Measurements from ENCODE around the gene TSPAN10. TPM values are rescaled to one million over a fixed set of nuclear protein-coding genes. Genes with fewer than 3 reads are reported as not detected.

TSPAN10 gene
- total and polyA plus RNA-seq, 7 donors, result 0.36 to 1.7 (median 0.66) TPM

DNA sequence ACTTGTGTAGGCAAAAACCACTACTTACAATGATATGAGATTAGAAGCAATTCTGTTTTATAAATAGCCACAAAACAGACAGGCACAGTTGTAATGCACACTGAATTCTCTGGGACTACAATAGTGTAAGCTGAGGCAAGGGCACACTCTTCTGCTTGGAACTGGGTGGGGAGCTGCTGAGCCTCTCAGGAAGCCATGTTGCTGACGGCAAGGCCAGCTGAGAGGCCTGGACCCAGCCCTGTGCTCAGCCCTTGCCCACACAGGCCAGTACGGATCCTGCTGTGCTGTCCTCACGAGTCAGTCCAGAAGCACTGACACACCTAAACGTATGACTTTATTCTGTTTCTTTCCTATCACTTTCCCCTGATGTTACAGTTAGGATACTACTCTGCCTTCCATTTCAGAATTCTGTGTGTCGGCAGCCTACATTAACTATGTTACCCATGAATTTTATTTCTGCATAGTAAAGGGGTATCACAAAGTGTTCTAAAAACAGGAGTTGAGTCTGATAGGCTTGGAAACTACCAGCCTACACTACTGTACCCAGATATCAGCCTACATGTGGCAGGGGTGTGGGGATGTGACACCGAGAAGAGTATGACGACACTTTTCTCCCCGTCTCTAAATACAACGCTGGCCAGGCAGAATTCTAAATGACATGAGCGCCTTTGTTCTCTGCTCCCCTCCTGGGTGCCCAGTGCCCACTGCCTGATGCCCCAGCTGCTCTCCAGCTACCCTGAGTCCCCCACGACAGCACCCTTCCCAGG, 43.7 kb upstream of the TSPAN10 start:
- intact Hi-C loops (cut with DNase I), result no loop called here
- WGBS, 2 donors, result 94 to 96% methylated on average over 11 of the region's 11 CpGs
- Histone ChIP-seq H3K27me3 (no peaks in the 10 kb centered on the region), H3K36me3 (peaks cover 18 to 100% (median 59%) of the 10 kb centered on the region in 4 donors), H3K4me3 (no peak overlapping the region), H3K4me1 (no peaks in the 10 kb centered on the region), H3K9me3 (no peaks in the 10 kb centered on the region), H3K27ac (no peak overlapping the region)
- no peak for DNase-seq
- TF ChIP-seq POLR2A (IDR thresholded peaks at IDR 0.05) (no peak), POLR2AphosphoS5 (IDR thresholded peaks at IDR 0.05) (no peak), EP300 (IDR thresholded peaks at IDR 0.05) (no peak)
- TF ChIP-seq, protein P1, sequence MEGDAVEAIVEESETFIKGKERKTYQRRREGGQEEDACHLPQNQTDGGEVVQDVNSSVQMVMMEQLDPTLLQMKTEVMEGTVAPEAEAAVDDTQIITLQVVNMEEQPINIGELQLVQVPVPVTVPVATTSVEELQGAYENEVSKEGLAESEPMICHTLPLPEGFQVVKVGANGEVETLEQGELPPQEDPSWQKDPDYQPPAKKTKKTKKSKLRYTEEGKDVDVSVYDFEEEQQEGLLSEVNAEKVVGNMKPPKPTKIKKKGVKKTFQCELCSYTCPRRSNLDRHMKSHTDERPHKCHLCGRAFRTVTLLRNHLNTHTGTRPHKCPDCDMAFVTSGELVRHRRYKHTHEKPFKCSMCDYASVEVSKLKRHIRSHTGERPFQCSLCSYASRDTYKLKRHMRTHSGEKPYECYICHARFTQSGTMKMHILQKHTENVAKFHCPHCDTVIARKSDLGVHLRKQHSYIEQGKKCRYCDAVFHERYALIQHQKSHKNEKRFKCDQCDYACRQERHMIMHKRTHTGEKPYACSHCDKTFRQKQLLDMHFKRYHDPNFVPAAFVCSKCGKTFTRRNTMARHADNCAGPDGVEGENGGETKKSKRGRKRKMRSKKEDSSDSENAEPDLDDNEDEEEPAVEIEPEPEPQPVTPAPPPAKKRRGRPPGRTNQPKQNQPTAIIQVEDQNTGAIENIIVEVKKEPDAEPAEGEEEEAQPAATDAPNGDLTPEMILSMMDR (IDR thresholded peaks at IDR 0.05), result no peak

DNA sequence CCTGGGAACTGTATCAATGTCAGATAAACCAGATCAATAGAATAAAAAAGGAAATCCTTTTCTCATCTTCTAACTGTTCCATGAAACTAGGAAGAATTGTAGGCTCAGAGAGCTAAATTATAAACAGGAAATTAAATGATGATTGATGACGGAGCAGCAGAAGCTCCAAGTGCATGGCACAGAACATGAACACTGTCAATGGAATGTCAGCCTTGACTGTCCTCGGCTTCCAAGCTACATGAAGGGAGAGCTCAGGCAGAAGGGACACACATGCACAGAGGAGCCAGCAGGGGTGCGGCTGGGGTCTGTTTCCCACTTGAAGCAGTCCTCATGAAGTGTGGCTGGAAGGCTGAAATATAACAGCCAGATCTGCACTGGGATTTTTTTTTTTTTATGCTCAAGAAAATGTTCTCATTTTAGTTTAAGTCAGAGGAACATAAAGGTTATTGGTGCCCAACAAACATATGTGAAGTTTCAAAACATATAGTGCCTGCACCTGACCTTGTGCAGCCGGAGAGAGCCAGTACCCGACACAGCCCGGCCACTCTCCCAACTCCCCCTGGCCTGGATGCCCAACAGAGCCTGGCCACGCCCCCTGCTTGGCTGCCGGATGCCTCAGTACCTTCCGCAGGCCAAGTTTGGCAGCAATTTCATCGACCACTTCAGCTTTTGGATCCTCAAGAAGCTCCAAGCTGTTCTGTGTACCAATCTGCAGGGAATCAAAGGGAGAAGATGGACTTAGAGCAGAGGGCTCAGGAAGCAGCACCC, 37.1 kb upstream of the TSPAN10 start:
- 66 to 80% methylated on average over 10 of the region's 10 CpGs for WGBS, 2 donors
- Histone ChIP-seq H3K27me3 (no peaks in the 10 kb centered on the region), H3K4me3 (no peak overlapping the region), H3K9me3 (no peaks in the 10 kb centered on the region), H3K4me1 (peaks cover 0 to 24% (median 21%) of the 10 kb centered on the region in 4 donors), H3K36me3 (peaks cover 13 to 74% (median 39%) of the 10 kb centered on the region in 4 donors), H3K27ac (peak overlapping the region in 2 of 4 donors; percentile 53 to 65)
- intact Hi-C loops (cut with DNase I), result loop anchor here (5.0 to 10.0 kb wide), 3 partner anchors 33 to 455 kb away; partner anchors contain the start of gene FAAP100
- DNase-seq, result peak; percentile 73
- TF ChIP-seq POLR2AphosphoS5 (IDR thresholded peaks at IDR 0.05) (no peak), EP300 (IDR thresholded peaks at IDR 0.05) (no peak), POLR2A (IDR thresholded peaks at IDR 0.05) (no peak)
- TF ChIP-seq, protein P1 (IDR thresholded peaks at IDR 0.05), result no peak

DNA sequence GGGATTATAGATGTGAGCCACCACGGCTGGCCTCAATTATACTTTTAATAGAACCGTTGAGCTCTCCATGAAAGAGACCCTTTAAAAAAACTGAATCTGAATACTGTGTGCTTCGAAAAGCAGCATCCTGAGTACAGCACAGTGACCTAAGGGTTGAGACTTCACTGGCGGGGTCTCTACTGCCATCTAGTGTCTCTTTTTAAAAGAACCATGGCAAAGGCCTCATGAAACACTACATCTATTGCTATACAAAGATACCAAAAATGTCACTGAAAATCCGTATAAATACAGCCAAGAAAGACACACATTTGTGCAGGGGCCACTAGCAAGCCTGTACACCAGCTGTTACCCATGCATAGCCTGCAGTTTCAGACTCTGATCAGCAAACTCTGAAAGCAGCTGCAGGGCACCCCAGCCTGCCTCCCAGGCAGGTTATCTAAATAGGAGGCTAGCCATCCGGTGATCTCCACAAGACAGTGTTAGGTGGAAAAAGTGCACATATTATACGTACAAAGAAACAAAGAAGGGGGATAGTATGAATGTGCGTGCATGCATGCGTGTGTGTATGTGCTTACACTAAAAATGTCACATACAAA, 35.4 kb upstream of the TSPAN10 start:
- WGBS, 2 donors, result 39 to 44% methylated on average over 9 of the region's 9 CpGs
- TF ChIP-seq, protein P1 (IDR thresholded peaks at IDR 0.05), result peak in 3 of 4 experiments; percentile 46 to 77 (median 53)
- TF ChIP-seq POLR2A (IDR thresholded peaks at IDR 0.05), result no peak
- TF ChIP-seq POLR2AphosphoS5 (IDR thresholded peaks at IDR 0.05), result peak in 1 of 4 donors; percentile 12
- no peak for TF ChIP-seq EP300 (IDR thresholded peaks at IDR 0.05)
- H3K27ac ChIP-seq, result no peak overlapping the region

DNA sequence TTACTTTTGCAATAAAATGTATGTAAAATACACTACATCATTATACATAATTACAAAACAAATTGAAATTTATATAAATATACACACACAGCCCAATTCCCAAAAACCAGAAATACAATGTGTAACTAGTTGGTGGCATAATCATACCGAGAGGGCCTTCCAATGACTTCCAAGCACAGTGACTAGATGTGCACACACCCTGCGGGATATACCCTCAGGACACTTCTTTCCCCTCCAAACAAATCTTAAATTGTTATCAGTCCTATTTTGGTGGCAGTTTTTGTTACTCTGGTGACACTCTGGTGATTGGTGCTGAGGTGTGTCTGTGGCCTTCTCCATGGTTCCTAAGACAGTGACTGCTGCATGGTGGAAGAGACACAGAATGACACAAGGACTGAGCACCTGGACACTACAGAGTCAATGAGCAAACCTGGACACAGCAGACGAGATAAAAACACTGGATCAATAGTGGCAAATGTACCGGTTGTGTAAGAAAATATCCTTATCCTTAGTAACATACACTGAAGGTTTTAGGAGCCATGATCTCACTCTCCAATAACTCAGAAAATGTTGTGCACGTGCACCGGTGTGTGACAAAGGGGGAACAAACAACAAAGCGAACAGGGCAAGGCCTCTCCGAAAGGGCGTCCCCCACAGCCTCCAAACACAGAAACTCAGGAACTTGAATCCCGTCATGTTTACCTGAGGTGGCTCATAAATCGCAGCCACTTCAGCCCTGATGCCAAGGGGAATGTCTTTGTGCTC, 33.0 kb upstream of the TSPAN10 start:
- TF ChIP-seq EP300 (IDR thresholded peaks at IDR 0.05), result no peak
- no peak for TF ChIP-seq POLR2A (IDR thresholded peaks at IDR 0.05)
- no peak for TF ChIP-seq POLR2AphosphoS5 (IDR thresholded peaks at IDR 0.05)
- TF ChIP-seq, protein P1 (IDR thresholded peaks at IDR 0.05), result no peak
- H3K4me1 ChIP-seq, result peaks cover 0 to 24% (median 21%) of the 10 kb centered on the region in 4 donors
- no peak overlapping the region for H3K27ac ChIP-seq
- peaks cover 10 to 74% (median 42%) of the 10 kb centered on the region in 4 donors for H3K36me3 ChIP-seq
- no peak for DNase-seq
- intact Hi-C loops (cut with DNase I), result loop anchor here (5.0 to 10.0 kb wide), 3 partner anchors 37 to 459 kb away; partner anchors contain the start of gene FAAP100
- no peak overlapping the region for H3K4me3 ChIP-seq
- WGBS, 2 donors, result 91 to 92% methylated on average over 11 of the region's 11 CpGs
- H3K27me3 ChIP-seq, result no peaks in the 10 kb centered on the region
- H3K9me3 ChIP-seq, result no peaks in the 10 kb centered on the region

More for the DNA sequence above, 35.4 kb upstream of the TSPAN10 start:
- Histone ChIP-seq H3K9me3 (no peaks in the 10 kb centered on the region), H3K4me3 (no peak overlapping the region), H3K36me3 (peaks cover 10 to 74% (median 32%) of the 10 kb centered on the region in 4 donors), H3K4me1 (peaks cover 0 to 24% (median 21%) of the 10 kb centered on the region in 4 donors), H3K27me3 (no peaks in the 10 kb centered on the region)
- intact Hi-C loops (cut with DNase I), result loop anchor here (1.0 to 10.0 kb wide), 4 partner anchors 34 to 457 kb away; partner anchors contain the start of gene FAAP100
- no peak for DNase-seq

Data from sigmoid colon (tissue), 7 donors.